HT1080 (cell line): ENCODE measurements around the gene PGBD5. TPM values are rescaled to one million over a fixed set of nuclear protein-coding genes. Genes with fewer than 3 reads are reported as not detected.
A peak's percentile ranks its signal among the peaks of the same experiment; 100 is the strongest.

Experiments
- DNase-seq: peaks from one replicate; pipeline ENCODE4 v3.0.0-alpha.2; 2015; ENCODE audit warnings: low read depth
- total RNA-seq: library from RNA; depleted of rRNA; stranded (reverse); fragments of >200 nt; shearing (Covaris generic); gene quantifications from 2 replicates; pipeline ENCODE4 v1.2.3, GENCODE V29; 2014

The PGBD5 gene
- total RNA-seq, 1 experiment from 2014 or later: 3.6 TPM

DNA sequence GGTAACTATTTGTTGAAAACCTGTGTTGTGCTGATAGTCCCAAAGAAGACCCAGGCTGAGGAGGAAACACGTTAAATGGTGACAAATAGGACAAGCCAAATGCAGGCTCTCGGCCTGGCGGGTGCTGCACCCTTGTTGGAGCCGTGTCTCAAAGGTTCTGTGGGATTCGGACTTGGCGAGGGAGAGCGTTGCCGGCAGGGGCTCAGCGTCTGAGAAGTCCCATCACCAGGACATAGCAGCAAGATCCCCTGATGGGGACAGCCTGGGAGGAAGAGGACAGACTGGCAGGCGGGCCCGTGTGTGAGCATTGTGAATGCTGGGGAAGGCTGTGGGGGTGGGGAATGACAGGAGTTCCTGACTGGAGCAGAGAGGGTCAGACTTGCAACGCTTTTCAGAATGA lies 142.5 kb downstream of the PGBD5 start:
- no peak for DNase-seq

DNA sequence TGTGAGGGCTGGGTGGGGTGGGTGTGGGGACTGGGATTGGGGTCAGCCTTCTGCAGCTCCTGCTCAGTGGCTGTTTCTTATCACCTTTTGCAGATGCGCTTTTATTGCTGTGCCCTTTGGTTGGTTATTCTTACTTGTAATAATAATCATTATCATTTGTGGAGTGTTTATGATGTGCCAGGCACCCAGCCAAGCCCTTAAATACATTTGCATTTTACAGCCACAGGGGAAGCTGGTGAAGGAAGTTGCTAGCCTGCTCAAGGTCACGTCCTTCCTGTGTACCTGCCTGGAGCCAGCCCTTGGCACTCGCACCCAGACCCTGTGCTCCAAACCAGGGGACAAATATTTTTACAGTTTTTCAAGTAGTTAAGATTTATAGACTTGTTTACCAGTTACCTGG lies 144.0 kb downstream of the PGBD5 start:
- DNase-seq: no peak

DNA sequence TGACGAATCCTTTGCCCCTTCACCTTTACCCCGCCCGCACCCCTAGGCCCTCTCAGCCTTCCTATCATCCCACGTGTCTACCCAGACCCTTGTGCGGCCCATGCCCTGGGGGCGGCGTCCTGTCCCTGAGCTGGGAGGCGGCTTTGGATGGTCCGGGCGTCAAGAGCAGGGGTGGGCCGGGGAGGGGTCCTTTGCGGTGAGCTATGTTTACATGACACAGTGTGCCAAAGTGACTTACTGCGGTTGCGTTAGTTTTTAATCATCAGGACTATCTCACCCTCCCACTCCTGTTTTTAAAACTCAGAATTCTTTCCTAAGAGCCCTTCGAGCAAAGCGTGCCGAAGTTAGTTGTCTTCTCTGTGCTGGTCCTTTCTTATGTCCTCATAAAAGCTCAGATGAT lies 144.6 kb downstream of the PGBD5 start:
- no peak for DNase-seq

DNA sequence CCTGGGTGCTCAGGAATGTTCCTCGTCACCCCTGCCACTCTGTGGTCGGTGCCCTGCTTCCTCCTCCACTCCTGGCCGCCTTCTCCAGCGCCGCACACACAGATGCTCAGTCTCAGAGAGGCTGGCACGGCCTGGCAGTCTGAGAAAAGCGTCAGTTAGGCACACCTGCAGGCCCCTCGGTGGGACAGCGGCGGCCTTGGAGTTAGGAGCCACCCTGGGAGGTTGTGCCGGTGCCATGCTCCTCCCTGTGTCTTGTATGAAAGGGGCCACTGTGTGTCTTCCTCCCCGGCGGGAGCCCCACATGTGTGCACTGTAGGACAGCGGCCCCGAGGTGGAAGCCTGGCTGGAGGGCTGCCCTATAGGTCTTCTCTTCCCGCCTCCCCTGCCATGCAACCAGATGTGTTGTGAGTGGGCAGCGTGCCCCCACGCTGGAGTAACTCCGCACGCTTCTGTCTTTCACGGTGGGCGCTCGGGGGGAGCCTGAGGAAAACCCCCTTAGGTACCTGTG lies 145.2 kb downstream of the PGBD5 start:
- DNase-seq: no peak

DNA sequence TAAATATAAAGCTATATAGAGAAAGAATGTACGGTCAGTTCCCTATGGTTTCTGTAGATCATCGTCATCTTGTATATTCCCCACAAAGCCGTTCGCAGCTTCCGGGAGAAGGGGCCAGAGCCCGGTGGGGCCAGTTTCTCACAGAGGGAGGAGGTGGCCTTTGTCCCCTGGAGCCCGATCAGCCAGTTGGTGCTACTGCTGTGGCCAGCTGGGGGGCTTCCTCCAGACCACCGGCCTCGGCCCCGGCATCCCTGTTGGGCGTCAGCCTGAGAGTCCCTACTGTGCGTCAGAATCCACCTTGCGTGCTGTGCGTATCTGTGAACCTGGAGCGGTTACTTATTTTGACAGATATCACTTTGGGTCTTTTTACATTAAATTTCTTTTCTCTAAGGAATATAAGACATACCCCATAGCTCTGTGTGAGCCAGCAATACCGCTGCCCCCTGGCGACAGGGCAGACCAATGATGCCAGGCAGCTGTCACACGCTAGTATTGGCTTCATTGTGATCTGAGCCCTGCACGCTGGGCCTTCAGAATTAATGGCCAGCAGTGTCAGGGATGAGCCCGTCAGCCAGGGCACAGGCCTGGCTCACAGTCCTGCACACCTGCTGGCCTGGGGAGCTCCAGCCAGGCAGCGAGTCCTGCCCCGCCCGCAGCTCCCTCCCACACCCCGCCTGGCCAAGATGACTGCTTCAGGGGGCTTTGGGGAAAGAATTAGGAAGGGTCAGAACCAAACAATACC lies 145.9 kb downstream of the PGBD5 start:
- no peak for DNase-seq

DNA sequence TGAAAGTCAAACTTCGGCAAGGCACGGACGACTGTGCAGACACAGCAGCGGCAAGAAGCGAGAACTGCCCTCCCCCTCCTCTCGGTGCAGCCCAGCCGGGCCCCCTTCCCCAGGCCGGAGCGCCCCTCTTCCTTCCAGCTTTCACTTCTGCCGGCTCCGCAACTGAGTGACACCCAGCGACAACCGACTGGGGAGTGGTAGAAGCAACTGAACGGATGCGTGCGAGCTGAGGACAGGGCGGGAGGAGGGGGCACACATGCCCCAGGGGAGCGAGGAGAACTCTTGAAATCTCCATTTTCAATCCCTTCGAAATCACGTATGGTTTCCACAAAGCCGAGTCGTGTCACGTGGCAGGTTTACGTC lies 146.6 kb downstream of the PGBD5 start:
- DNase-seq: no peak

DNA sequence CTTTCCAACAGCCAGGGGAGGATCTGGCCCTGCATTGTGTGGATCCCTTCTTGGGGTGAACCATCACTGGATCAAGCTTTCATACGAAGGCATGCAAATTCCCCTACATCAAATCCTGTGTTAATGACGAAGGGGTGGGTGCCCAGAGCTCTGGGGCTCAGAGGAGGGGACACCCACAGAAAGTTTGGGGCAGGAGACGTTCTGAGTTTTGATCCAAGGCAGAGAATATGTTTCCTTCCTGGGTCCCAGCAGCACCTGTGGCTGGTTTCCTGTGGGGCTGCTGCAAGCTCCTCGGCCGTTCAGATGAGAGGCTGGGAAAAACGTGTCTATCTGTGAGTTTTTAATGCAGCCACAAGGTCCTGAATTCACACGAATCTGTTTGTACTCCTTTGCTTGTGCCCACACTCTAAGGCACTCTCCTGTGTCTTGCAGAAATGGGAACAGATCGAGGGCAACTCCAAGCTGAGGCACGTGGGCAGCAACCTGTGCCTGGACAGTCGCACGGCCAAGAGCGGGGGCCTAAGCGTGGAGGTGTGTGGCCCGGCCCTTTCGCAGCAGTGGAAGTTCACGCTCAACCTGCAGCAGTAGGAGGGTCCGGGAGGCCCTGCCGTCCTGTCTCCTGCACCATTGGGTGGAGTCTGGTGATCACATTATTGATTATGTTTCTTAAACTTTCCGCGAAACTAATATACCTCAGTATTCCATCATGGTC lies 147.1 kb downstream of the PGBD5 start:
- no peak for DNase-seq

DNA sequence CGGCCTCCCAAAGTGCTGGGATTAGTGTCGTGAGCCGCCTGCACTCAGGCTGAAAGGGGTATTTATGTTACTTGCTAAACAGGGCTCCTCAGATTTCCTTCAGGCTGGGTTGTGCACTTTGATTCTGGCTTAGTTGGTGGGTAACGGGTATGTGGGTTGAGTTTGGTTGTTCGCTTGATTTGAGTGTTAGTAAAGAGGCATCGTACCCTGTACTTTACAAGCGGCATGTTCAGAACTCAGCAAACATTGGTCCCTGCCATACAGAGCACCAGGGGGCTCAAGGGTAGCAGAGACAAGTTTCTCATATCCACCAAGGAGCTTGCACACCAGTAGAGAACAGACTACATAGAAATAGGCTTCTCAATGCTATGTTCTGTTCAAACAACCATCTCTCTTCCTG lies 147.8 kb downstream of the PGBD5 start:
- DNase-seq: no peak

DNA sequence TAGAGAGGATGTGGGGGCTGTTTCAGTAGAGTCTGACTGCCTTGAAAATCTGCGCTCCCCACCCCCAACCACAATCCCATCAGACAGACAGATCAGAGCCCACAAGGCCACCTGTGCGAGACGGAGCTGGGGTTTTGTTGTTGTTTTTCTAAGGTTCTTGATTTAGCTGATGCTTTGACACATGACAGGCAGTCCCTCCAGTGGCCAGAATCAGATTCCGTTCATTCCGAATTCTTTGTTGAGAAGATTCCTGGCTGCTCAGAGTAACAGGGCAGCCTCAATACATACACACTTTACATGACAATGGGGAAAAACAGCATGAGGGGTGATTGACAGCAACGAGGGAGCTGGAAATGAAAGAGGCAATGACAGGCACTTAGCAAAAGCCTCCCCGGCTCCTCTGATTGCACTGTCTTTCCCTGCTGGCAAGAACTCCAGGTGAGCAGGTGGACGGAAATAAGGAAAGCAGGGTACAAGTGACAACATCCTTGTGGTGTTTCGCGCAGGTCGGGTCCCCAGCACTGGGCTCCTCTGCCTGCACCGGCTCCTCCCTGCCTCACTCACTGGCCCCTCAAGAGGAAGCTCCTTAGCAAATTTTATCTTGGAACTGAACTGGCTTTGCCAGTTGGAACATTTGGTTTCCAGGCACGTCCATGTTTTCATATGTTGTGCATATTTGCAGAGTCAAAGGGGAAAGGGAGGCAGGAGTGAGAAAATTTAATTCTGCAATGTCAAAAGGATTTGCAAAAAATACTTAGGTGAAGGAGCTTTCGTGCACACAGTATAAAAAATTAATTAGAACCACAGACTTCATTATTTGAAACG lies 148.7 kb downstream of the PGBD5 start:
- no peak for DNase-seq

DNA sequence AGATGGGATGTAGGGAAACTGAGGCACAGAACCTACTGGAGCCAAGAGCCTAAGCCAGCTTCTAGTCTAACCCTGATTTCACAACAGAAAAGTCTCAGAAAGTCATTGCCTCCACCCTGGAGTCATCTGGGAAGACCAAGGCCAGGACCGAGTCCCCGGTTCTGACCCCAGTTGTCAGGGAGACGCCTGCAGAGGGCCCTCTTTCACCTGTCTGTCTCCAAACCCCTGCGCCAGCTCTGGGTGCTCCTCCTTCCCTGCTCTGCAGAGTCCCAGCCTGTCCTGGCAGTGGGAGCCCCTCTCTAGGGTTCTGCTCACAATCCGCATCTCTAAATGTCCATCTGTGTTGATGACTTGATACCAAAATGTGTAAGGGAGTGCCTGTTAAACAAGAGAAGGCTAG lies 149.7 kb downstream of the PGBD5 start:
- no peak for DNase-seq

DNA sequence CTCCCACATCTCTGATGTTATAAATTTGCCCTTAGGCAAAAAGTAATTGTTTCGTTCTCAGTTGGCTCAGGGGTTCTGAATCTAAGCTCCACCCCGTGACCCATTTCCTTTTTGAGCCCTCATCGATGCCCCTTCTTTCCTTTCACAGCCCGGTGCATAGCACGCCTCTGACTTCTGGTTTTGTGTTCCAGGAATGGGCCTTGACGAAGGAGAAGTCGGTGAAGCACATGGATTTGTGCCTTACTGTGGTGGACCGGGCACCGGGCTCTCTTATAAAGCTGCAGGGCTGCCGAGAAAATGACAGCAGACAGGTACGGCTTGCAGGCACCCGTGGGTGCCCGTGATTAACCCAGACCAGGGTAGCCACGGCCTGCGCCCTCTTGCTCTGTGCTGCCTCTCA lies 151.9 kb downstream of the PGBD5 start:
- no peak for DNase-seq

DNA sequence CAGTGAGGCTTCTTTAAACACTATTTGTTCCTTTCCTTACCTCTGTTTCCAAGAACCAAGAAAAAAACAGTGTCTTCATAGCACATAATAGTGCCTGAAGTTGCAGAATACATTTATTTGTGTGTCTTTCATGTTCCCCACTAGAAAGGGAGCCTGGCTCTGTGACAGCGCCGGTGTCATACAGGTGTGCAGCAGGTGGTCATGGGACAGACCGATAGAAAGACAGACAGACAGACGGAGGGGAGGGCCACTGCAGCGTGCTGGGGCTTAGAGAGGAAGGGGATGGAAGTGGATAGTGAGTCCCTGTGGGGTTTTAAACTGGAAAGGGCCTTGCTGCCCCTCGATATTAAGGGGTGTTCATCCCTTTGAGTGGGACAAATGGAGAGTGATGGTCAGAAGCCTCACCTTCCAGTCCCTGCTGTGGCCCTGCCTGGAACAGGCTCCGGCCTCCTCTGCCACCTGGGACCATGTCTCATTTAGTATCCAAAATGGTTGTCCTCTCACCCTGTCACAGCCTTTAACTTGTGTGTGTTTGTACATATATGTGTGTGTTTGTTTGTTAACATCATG lies 152.9 kb downstream of the PGBD5 start:
- DNase-seq: no peak

DNA sequence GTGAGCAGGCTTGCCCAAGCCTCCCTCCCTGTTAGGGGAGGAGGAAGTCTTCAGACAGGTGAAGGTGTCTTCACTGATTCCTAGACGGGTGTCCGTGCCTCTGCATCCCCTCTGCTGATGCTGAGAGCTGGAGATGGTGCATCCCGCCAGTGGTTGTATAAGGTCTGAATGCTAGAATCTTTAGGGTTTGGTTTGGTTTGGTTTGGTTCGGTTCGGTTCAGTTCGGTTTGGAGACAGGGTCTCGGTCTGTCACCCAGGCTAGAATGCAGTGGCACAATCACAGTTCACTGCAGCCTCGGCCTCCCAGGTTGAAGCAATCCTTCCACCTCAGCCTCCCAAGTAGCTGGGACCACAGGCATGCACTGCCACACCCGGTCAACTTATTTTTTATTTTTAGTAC lies 153.6 kb downstream of the PGBD5 start:
- no peak for DNase-seq

DNA sequence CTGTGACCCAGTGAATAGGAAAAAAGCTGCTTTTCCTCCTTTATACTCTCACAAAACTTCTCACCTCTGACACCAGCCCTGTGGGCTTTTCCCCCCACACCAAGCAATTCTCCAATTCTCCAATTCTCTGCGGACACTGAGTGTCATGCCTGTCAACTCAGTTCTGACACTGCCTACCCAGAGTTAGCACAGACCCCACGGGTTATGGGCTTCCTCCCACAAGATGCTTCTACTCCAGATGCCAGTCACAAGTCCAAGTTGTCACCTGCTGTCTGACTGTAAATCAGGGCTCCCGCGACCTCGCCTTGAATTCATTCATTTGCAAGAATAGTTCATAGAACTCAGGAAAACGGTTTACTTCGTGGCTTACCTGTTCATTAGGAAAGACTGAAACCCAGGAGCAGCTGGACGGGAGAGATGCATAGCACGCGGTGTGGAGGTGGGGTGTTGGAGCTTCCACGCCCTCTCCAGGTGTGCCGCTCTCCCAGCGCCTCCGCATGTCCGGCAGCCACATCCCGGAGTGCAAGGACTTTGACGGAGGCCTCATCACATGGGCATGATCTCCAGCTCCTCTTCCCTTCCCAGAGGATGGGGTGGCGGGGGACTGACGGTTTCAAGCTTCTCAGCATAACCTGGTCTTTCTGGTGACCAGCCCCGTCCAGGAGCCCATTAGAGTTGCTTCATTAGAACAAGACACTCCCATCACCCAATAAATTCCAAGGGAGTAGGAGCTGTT lies 154.7 kb downstream of the PGBD5 start:
- DNase-seq: no peak

DNA sequence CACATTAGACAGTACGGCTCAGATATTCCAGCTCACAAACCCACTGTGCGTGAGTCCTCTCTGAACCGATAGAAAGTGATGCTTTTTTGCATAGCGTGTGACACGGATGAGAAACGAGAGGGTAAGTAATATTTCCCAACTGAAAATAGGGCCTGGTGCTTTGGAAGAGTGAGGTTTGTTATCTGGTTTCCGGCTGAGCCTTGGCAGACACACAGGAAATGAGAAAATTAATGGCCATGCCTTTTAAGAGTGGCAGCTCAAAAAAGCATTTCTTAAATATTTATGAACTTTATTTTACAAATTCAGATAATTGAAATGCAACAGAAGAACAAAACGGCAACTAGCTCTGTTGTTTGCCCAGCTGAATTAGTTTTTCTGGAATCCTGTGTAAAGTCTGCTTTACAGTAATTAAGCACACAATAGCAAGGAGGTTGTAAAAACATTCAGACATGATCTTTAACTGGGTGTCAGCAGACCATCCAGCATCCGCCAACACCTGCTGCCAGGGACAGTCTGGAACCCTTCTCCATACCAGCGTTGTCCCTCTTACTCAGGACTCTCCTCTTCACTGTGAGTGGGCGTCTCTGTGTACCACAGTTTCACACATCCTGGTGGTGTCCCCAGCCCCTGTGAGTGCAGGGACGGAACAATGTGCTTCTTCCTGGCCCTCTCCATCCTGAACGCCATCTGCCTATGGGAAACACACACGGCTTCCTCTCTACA lies 155.4 kb downstream of the PGBD5 start:
- DNase-seq: no peak

DNA sequence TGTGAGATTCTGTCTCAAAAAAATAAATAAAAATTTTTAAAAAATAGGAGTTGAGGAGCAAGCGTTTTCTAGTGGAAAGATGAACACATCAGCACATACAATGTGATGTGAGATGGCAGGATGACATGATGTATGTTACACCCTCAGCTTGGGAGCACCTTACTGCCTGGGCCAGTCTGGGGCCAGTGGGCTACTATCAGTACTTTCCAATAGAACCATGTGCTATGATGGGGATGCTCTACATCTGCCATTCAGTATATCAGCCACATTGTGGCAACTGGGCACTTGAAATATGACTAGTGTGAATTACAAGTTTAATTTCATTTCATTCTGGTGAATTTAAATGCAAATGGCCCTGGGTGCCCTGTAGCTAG lies 156.0 kb downstream of the PGBD5 start:
- no peak for DNase-seq

DNA sequence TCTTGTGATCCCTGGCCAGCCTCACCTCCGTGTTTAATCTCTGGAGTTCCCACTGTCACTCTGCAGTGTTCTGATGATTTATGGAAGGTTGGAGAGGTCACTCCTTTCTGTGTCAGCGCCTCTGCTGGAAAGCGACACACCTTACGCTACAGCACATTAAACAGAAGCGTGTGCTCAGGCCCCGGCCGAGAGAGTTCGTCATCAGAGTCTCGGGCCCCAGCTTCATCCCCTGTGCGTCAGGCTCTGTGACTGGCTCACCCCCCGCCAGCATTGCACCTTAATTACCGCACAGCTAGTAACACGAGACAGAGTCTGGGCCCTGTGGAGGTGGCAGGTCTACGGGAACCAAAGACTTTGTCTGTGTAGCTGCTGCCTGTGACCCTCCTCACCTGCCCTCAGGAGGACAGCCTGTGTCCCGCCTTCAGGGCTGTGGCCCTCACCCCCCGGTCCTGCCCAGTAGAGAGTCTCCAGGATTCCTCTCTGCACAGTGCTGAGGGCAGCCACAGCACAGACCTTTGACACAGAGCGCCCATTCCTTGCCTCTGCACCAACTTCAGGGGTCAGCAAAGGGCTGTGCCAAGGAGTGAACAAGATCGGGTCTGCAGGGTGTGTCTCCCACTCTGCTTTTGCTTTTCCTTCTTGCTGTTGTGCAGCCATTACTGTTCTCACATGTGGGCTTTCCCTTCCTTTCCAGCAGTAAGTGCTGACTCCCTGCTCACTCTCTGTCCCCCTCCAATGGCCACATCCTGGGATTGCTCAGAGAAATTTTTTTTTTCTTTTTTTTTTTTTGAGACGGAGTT lies 157.6 kb downstream of the PGBD5 start:
- DNase-seq: peak; percentile 65

DNA sequence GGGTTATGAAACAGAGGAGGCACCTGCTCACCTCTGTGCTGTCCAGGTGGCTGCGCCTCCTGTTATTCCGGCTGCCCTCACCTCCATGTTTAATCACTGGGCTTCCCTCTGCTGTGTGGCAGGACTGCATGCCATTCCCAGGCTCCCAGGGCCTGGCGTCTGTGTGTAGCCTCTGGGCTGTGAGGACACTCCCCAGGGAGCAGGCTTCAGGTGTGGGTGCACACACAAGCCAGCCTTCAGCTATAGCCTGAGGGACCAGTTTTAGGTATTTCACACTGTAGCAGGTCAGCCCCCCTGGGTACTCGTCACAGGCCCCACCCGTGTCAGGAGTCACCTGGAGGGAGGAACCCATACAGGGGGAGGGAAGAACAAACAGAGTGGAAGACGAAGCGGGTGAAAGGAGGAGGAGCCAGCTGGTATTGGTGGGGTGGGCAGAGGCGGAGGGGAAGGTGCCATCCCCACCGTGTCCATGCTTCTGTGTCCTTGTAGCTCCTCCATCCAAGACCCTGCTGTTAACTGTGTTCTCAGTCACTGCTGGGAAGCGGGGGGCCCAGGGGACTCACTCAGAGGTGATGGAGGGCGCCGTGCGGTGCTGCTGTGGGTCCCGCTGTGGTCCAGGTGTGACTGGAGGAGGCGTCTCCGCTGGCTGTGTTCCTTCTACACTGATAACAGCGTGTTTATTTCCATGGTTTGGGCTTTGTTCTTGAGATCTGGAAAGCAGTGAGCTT lies 158.6 kb downstream of the PGBD5 start:
- no peak for DNase-seq

DNA sequence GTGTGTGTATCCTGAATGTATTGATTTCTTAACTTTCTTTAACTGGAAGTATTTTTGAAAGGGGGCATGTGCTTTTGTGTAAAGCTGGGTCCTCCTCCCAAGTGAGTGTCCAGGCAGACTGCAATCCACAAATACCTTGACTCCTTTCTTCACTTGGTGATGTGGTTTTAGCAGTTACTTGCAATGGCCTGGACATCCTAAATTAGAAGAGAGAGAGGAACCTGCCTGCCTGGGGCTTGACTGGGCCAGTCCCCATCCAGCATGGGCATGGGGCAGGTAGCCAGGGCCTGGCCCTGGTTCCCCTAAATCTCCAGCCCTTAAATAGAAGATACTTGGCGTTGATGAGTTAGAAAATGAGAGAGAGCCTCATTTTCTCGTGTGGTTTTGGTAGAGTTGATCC lies 159.7 kb downstream of the PGBD5 start:
- DNase-seq: no peak
